Measurements from ENCODE around the gene TPP1. TPM values are rescaled to one million over a fixed set of nuclear protein-coding genes. Genes with fewer than 3 reads are reported as not detected.

Gene TPP1
- total and polyA plus RNA-seq, 2 donors (not counting 1 experiment from before 2014, with no cell fraction given) = 127 to 136 TPM

DNA sequence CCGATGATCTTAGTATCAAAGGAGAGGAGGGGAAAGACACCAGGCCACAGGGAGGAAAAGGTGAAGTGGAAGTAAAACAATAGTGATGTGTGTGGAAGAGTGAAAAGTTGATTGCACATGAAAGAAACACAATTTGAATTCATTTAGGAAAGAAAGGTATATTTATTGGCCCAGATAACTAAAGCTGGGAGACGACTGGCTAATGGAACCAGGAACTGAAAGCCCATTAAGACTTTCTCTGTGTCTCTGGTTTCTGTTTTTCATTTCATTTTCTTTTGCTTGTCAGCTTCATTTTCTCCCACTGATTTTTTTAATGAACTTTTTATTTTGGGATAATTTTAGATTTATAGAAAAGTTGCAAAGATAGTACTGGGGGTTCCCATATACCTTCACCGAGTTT is 41.5 kb upstream of the TPP1 start:
- Histone ChIP-seq H2AFZ (ENCODE audit: low read length) (no peak overlapping the region), H3K9ac (ENCODE audit: insufficient read depth, low read length) (no peak overlapping the region), H4K20me1 (ENCODE audit: control insufficient read depth, extremely low read depth, insufficient read depth, low read length) (no peaks in the 10 kb centered on the region), H3K4me3 (replicated peaks in 1 of 4; ENCODE audit: control extremely low read depth in 1 of 4, insufficient read depth in 1 of 4, low read depth in 3 of 4, low read length in 4 of 4) (no peak overlapping the region), H3K4me1 (ENCODE audit: control insufficient read depth, extremely low read depth, insufficient read depth, low read length) (peaks cover 3% of the 10 kb centered on the region), H3K4me2 (ENCODE audit: extremely low read depth, insufficient read depth, low read length) (no peak overlapping the region), H3K79me2 (ENCODE audit: control insufficient read depth, insufficient read depth, low read length) (no peaks in the 10 kb centered on the region), H3K36me3 (ENCODE audit: control insufficient read depth, insufficient read depth, low read length) (no peaks in the 10 kb centered on the region), H3K27ac (ENCODE audit: insufficient read depth, low read length) (no peak overlapping the region), H3K27me3 (ENCODE audit: control insufficient read depth, insufficient read depth, low read length) (peaks cover 11% of the 10 kb centered on the region), H3K9me3 (ENCODE audit: control insufficient read depth, insufficient read depth, low read depth, low read length) (no peaks in the 10 kb centered on the region)
- DNase-seq (ENCODE audit: low read depth in 2 of 2) = no peak
- TF ChIP-seq, protein P1, sequence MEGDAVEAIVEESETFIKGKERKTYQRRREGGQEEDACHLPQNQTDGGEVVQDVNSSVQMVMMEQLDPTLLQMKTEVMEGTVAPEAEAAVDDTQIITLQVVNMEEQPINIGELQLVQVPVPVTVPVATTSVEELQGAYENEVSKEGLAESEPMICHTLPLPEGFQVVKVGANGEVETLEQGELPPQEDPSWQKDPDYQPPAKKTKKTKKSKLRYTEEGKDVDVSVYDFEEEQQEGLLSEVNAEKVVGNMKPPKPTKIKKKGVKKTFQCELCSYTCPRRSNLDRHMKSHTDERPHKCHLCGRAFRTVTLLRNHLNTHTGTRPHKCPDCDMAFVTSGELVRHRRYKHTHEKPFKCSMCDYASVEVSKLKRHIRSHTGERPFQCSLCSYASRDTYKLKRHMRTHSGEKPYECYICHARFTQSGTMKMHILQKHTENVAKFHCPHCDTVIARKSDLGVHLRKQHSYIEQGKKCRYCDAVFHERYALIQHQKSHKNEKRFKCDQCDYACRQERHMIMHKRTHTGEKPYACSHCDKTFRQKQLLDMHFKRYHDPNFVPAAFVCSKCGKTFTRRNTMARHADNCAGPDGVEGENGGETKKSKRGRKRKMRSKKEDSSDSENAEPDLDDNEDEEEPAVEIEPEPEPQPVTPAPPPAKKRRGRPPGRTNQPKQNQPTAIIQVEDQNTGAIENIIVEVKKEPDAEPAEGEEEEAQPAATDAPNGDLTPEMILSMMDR (conservative IDR thresholded peaks at IDR 0.05 in 1 of 2, IDR thresholded peaks at IDR 0.05 in 1 of 2; ENCODE audit: low read depth in 1 of 2, low read length in 2 of 2) = no peak
- TF ChIP-seq EZH2 (IDR thresholded peaks at IDR 0.05; ENCODE audit: low read length, missing control alignments) = no peak

DNA sequence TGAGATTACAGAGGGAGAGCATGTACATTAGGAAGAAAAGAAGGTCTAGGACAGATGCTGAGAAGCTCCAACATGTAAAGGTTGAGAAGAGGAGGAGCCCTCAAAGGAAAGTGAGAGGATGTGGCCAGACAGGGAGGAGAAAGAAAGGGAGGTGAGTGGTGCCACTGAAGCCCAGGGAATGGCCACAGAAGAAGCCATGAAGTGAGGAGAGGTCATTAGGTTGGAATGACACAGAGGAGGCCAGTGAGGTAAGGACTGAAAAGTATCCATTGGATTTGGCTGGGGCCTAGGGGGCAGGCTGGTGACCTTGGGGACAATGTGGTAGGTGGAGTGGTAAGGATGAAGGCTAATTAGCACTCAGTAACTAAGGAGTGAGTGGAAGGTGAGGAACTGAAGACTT is 39.4 kb upstream of the TPP1 start:
- H3K9ac ChIP-seq (ENCODE audit: insufficient read depth, low read length) = no peak overlapping the region
- H2AFZ ChIP-seq (ENCODE audit: low read length) = no peak overlapping the region
- no peak for DNase-seq (ENCODE audit: low read depth in 2 of 2)
- no peaks in the 10 kb centered on the region for H3K9me3 ChIP-seq (ENCODE audit: control insufficient read depth, insufficient read depth, low read depth, low read length)
- H3K27me3 ChIP-seq (ENCODE audit: control insufficient read depth, insufficient read depth, low read length) = peaks cover 21% of the 10 kb centered on the region
- no peaks in the 10 kb centered on the region for H3K79me2 ChIP-seq (ENCODE audit: control insufficient read depth, insufficient read depth, low read length)
- no peak overlapping the region for H3K27ac ChIP-seq (ENCODE audit: insufficient read depth, low read length)
- no peaks in the 10 kb centered on the region for H3K36me3 ChIP-seq (ENCODE audit: control insufficient read depth, insufficient read depth, low read length)
- H4K20me1 ChIP-seq (ENCODE audit: control insufficient read depth, extremely low read depth, insufficient read depth, low read length) = no peaks in the 10 kb centered on the region
- no peak overlapping the region for H3K4me3 ChIP-seq (replicated peaks in 1 of 4; ENCODE audit: control extremely low read depth in 1 of 4, insufficient read depth in 1 of 4, low read depth in 3 of 4, low read length in 4 of 4)
- H3K4me2 ChIP-seq (ENCODE audit: extremely low read depth, insufficient read depth, low read length) = no peak overlapping the region
- H3K4me1 ChIP-seq (ENCODE audit: control insufficient read depth, extremely low read depth, insufficient read depth, low read length) = peaks cover under 1% of the 10 kb centered on the region
- TF ChIP-seq EZH2 (IDR thresholded peaks at IDR 0.05; ENCODE audit: low read length, missing control alignments) = no peak
- TF ChIP-seq, protein P1 (conservative IDR thresholded peaks at IDR 0.05 in 1 of 2, IDR thresholded peaks at IDR 0.05 in 1 of 2; ENCODE audit: low read depth in 1 of 2, low read length in 2 of 2) = no peak

DNA sequence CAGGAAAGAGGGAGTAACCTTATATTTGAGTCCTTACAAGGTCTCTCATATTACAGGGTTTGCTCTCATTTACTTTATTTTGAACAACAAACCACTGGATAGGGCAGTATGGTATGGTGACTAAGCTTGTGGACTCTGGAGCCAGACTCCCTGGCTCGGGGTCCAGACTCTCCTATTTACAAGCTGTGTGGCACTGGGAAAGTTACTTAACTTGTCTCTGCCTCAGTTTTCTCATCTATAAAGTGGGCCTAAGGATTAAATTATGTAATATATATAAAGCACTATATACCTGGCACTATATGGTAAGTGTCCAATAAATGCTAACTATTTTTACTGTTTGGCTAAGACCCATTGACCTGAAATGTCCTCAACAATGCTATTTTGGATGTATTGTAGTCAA is 38.1 kb upstream of the TPP1 start:
- H3K4me1 ChIP-seq (ENCODE audit: control insufficient read depth, extremely low read depth, insufficient read depth, low read length) = no peaks in the 10 kb centered on the region
- no peak overlapping the region for H3K27ac ChIP-seq (ENCODE audit: insufficient read depth, low read length)
- H4K20me1 ChIP-seq (ENCODE audit: control insufficient read depth, extremely low read depth, insufficient read depth, low read length) = no peaks in the 10 kb centered on the region
- peak in 1 of 2 donors; percentile 19 for DNase-seq (ENCODE audit: low read depth in 2 of 2)
- no peak for TF ChIP-seq EZH2 (IDR thresholded peaks at IDR 0.05; ENCODE audit: low read length, missing control alignments)
- TF ChIP-seq, protein P1 (conservative IDR thresholded peaks at IDR 0.05 in 1 of 2, IDR thresholded peaks at IDR 0.05 in 1 of 2; ENCODE audit: low read depth in 1 of 2, low read length in 2 of 2) = no peak
- H3K9ac ChIP-seq (ENCODE audit: insufficient read depth, low read length) = no peak overlapping the region
- no peaks in the 10 kb centered on the region for H3K9me3 ChIP-seq (ENCODE audit: control insufficient read depth, insufficient read depth, low read depth, low read length)
- no peak overlapping the region for H2AFZ ChIP-seq (ENCODE audit: low read length)
- H3K79me2 ChIP-seq (ENCODE audit: control insufficient read depth, insufficient read depth, low read length) = no peaks in the 10 kb centered on the region
- H3K4me3 ChIP-seq (replicated peaks in 1 of 4; ENCODE audit: control extremely low read depth in 1 of 4, insufficient read depth in 1 of 4, low read depth in 3 of 4, low read length in 4 of 4) = no peak overlapping the region
- H3K27me3 ChIP-seq (ENCODE audit: control insufficient read depth, insufficient read depth, low read length) = peaks cover 24% of the 10 kb centered on the region
- no peak overlapping the region for H3K4me2 ChIP-seq (ENCODE audit: extremely low read depth, insufficient read depth, low read length)
- H3K36me3 ChIP-seq (ENCODE audit: control insufficient read depth, insufficient read depth, low read length) = no peaks in the 10 kb centered on the region
